K562 (cell line): ENCODE results near the gene GNAT2. TPM values are rescaled to one million over a fixed set of nuclear protein-coding genes. Genes with fewer than 3 reads are reported as not detected.
A peak's percentile ranks its signal among the peaks of the same experiment; 100 is the strongest.

Experiments used
- CTBP1 ChIP-seq: fragments of 450-650 bp; IDR thresholded peaks from 2 replicates; pipeline ENCODE4 v1.6.1; 2016; ENCODE audit warnings: borderline replicate concordance
- EGR1 ChIP-seq: fragments of 450-650 bp; conservative IDR thresholded peaks from 2 replicates; pipeline ENCODE4 v1.6.1; 2017; ENCODE audit warnings: mild to moderate bottlenecking
- POLR3A ChIP-seq: IDR thresholded peaks from 2 replicates; pipeline ENCODE4 v1.6.1; 2011; ENCODE audit warnings: borderline replicate concordance, mild to moderate bottlenecking, moderate library complexity; ENCODE audit not compliant: insufficient read length, insufficient read depth; ENCODE audit errors: extremely low read depth
- VEZF1 ChIP-seq: fragments of 200-800 bp; sonication (Bioruptor generic); IDR thresholded peaks from 2 replicates; pipeline ENCODE4 v1.6.1; 2017; ENCODE audit warnings: missing genetic modification characterization, missing compliant biosample characterization
- ZFP30 ChIP-seq: fragments of 250-450 bp; sonication (Bioruptor Pico); IDR thresholded peaks from 2 replicates; pipeline ENCODE4 v1.8.0; 2022; ENCODE audit warnings: moderate library complexity, mild to moderate bottlenecking, inconsistent platforms, borderline replicate concordance
- ZNF239 ChIP-seq: fragments of 250-450 bp; sonication (Bioruptor Pico); IDR thresholded peaks from 2 replicates; pipeline ENCODE4 v1.4.0; 2020; ENCODE audit warnings: mild to moderate bottlenecking
- ZNF407 ChIP-seq: fragments of 450-650 bp; IDR thresholded peaks from 2 replicates; pipeline ENCODE4 v1.6.1; 2016; ENCODE audit warnings: low read depth
- ZNF764 ChIP-seq: fragments of 250-450 bp; sonication (Bioruptor Pico); IDR thresholded peaks from 2 replicates; pipeline ENCODE4 v1.4.0; 2020; ENCODE audit warnings: low read depth, mild to moderate bottlenecking, moderate library complexity
- polyA plus RNA-seq, 8 experiments: library from polyadenylated mRNA; depleted of rRNA in 4 of 8; stranded (reverse) in 5 of 8; unstranded in 3 of 8; fragments of >200 nt; fragmentation: Nextera tagmentation in 2 of 8; fragmentation: Illumina TruSeq in 1 of 8; extraction: Ambion mirVana in 2 of 8; extraction: Trizol in 1 of 8; gene quantifications; 2 replicates each; pipeline versions ENCODE4 v1.2.1 to v1.2.3, GENCODE V29; 2011 to 2014; ENCODE audit warnings: inconsistent platforms in 1 of 8, missing spikeins in 1 of 8
- total RNA-seq, 7 experiments: library from RNA; depleted of rRNA in 6 of 7; stranded (reverse); fragments of >200 nt in 6 of 7; fragmentation: Illumina TruSeq in 2 of 7; extraction: Trizol in 2 of 7; gene quantifications; 2 replicates each; pipeline versions ENCODE4 v1.2.1 to v1.2.3, GENCODE V29; 2011 to 2021; ENCODE audit warnings: low replicate concordance in 1 of 7
- TF ChIP-seq, protein P1 (sequence below): fragments of 450-650 bp; IDR thresholded peaks from 2 replicates; pipeline ENCODE4 v1.6.1; 2017; ENCODE audit warnings: antibody characterized with exemption
- TF ChIP-seq, protein P2 (sequence below): fragments of 250-450 bp; sonication (Bioruptor Pico); IDR thresholded peaks from 2 replicates; pipeline ENCODE4 v1.4.0; 2020; ENCODE audit warnings: mild to moderate bottlenecking, moderate library complexity
- TF ChIP-seq, protein P3 (sequence below), 2 experiments: fragments of 450-650 bp; IDR thresholded peaks; 2 replicates each; pipeline ENCODE4 v1.6.1; 2016

GNAT2 gene
- total and polyA plus RNA-seq, 9 of the 15 experiments (the other 6 are each of a cell fraction or from before 2014, with no cell fraction given), result 0.06 to 0.52 (median 0.24) TPM; not detected in 1

DNA sequence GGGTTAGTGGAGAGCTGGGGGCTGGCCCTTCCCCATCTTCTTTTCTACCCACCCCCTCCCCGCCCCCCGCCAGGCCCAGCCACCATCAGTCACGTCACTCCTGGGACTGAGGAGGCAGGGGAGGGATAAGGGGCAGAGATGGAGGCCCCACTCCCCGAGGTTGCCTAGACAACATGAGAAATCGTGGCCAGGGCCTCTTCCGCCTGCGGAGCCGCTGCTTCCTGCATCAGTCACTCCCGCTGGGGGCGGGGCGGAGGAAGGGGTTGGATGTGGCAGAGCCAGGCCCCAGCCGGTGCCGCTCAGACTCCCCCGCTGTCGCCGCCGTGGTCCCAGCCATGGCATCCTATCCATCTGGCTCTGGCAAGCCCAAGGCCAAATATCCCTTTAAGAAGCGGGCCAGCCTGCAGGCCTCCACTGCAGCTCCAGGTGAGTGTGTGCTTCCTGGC is 1.4 kb upstream of the GNAT2 start (continued):
- TF ChIP-seq VEZF1 (peak; percentile 76), CTBP1 (peak; percentile 82), POLR3A (no peak), ZNF239 (CRISPR knock-in tag) (no peak), ZFP30 (CRISPR knock-in tag) (no peak), ZNF764 (CRISPR knock-in tag) (no peak), EGR1 (peak; percentile 38; the same call in 1 of the 2 replicates), ZNF407 (no peak)
- TF ChIP-seq, protein P1, sequence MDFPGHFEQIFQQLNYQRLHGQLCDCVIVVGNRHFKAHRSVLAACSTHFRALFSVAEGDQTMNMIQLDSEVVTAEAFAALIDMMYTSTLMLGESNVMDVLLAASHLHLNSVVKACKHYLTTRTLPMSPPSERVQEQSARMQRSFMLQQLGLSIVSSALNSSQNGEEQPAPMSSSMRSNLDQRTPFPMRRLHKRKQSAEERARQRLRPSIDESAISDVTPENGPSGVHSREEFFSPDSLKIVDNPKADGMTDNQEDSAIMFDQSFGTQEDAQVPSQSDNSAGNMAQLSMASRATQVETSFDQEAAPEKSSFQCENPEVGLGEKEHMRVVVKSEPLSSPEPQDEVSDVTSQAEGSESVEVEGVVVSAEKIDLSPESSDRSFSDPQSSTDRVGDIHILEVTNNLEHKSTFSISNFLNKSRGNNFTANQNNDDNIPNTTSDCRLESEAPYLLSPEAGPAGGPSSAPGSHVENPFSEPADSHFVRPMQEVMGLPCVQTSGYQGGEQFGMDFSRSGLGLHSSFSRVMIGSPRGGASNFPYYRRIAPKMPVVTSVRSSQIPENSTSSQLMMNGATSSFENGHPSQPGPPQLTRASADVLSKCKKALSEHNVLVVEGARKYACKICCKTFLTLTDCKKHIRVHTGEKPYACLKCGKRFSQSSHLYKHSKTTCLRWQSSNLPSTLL, result no peak
- TF ChIP-seq, protein P2, sequence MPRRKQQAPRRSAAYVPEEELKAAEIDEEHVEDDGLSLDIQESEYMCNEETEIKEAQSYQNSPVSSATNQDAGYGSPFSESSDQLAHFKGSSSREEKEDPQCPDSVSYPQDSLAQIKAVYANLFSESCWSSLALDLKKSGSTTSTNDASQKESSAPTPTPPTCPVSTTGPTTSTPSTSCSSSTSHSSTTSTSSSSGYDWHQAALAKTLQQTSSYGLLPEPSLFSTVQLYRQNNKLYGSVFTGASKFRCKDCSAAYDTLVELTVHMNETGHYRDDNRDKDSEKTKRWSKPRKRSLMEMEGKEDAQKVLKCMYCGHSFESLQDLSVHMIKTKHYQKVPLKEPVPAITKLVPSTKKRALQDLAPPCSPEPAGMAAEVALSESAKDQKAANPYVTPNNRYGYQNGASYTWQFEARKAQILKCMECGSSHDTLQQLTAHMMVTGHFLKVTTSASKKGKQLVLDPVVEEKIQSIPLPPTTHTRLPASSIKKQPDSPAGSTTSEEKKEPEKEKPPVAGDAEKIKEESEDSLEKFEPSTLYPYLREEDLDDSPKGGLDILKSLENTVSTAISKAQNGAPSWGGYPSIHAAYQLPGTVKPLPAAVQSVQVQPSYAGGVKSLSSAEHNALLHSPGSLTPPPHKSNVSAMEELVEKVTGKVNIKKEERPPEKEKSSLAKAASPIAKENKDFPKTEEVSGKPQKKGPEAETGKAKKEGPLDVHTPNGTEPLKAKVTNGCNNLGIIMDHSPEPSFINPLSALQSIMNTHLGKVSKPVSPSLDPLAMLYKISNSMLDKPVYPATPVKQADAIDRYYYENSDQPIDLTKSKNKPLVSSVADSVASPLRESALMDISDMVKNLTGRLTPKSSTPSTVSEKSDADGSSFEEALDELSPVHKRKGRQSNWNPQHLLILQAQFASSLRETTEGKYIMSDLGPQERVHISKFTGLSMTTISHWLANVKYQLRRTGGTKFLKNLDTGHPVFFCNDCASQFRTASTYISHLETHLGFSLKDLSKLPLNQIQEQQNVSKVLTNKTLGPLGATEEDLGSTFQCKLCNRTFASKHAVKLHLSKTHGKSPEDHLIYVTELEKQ (CRISPR knock-in tag), result no peak
- TF ChIP-seq, protein P3, sequence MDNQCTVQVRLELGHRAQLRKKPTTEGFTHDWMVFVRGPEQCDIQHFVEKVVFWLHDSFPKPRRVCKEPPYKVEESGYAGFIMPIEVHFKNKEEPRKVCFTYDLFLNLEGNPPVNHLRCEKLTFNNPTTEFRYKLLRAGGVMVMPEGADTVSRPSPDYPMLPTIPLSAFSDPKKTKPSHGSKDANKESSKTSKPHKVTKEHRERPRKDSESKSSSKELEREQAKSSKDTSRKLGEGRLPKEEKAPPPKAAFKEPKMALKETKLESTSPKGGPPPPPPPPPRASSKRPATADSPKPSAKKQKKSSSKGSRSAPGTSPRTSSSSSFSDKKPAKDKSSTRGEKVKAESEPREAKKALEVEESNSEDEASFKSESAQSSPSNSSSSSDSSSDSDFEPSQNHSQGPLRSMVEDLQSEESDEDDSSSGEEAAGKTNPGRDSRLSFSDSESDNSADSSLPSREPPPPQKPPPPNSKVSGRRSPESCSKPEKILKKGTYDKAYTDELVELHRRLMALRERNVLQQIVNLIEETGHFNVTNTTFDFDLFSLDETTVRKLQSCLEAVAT (IDR thresholded peaks at IDR 0.05), result no peak
